BJ (cell line): ENCODE data around the gene FHL3. TPM values are rescaled to one million over a fixed set of nuclear protein-coding genes. Genes with fewer than 3 reads are reported as not detected.

ENCODE experiments used
- CTCF ChIA-PET: fragments of 350-600 bp; formaldehyde crosslinking; extraction: SDS; loops from one replicate; lab custom pipeline; 2021; ENCODE audit warnings: antibody characterized with exemption, inconsistent platforms; lab: Yijun Ruan, JAX
- POLR2A ChIA-PET: fragments of 300-600 bp; sonication (Branson Sonifier 250); formaldehyde crosslinking; extraction: SDS; loops from one replicate; lab custom pipeline; 2021; ENCODE audit warnings: antibody characterized with exemption; lab: Charles Lee
- DNase-seq: peaks from one replicate; pipeline ENCODE4 v3.0.0-alpha.2; 2011; ENCODE audit warnings: low read depth
- H3K27me3 ChIP-seq: 2 replicates; pipeline ENCODE4 v1.6.0; 2011; ENCODE audit warnings: low read length; ENCODE audit not compliant: control insufficient read depth, insufficient read depth
- H3K36me3 ChIP-seq: 2 replicates; pipeline ENCODE4 v1.5.1; 2011; ENCODE audit warnings: low read length; ENCODE audit not compliant: control insufficient read depth, insufficient read depth
- H3K4me3 ChIP-seq: 2 replicates; pipeline ENCODE4 v1.5.1; 2011; ENCODE audit warnings: low read depth, mild to moderate bottlenecking, control low read depth, low read length
- polyA plus RNA-seq: library from polyadenylated mRNA; depleted of rRNA; stranded (reverse); fragments of >200 nt; gene quantifications from 2 replicates; pipeline ENCODE4 v1.2.3, GENCODE V29; 2011
- TF ChIP-seq, protein P1 (sequence below): IDR thresholded peaks from 2 replicates; pipeline ENCODE4 v1.5.1; 2011; ENCODE audit warnings: low read depth, mild to moderate bottlenecking, control low read depth, inconsistent platforms, low read length, moderate library complexity; ENCODE audit not compliant: insufficient read depth

The FHL3 gene
- polyA plus RNA-seq, 1 experiment = 13.0 TPM

DNA sequence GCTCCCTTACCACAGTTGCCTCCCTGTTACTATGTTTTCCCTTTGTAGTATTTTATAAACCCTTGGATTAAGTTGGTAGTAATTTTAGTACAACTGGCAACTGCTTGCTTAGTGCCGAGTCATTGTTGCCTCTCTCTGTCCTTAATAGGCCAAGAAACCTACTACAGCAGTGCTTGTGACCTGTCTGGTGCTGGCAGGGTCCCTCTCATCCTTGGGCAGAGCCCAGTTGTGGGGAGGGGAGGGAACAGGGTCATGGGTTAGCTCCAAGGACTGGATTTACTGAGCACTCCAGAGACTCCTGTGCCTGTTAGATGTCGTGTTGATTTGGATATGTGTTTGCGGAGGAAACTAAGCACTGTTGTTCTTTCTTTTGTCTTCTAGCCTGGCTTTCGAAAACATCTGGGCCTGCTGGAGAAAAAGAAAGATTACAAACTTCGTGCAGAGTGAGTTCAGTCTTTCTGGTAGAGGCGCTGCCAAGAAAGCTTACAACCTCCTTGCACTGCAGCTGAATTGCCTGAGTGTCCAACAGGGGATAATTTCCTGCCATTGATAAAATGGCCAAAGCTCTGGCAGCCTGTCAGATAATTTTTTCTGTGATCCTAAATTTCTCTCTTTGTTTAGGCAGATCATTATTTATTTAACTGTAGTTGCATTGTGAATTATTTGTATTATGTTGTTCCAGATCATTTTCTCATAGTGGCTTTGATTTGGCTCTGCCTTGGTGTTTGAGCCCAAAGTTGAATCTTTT is 10.8 kb upstream of the FHL3 start:
- TF ChIP-seq, protein P1, sequence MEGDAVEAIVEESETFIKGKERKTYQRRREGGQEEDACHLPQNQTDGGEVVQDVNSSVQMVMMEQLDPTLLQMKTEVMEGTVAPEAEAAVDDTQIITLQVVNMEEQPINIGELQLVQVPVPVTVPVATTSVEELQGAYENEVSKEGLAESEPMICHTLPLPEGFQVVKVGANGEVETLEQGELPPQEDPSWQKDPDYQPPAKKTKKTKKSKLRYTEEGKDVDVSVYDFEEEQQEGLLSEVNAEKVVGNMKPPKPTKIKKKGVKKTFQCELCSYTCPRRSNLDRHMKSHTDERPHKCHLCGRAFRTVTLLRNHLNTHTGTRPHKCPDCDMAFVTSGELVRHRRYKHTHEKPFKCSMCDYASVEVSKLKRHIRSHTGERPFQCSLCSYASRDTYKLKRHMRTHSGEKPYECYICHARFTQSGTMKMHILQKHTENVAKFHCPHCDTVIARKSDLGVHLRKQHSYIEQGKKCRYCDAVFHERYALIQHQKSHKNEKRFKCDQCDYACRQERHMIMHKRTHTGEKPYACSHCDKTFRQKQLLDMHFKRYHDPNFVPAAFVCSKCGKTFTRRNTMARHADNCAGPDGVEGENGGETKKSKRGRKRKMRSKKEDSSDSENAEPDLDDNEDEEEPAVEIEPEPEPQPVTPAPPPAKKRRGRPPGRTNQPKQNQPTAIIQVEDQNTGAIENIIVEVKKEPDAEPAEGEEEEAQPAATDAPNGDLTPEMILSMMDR = no peak
- ChIA-PET CTCF (interaction anchor here (1.4 to 3.7 kb wide), 2 partner anchors 10 to 26 kb away, joined by 5 to 26 read pairs; partner anchors contain the start of gene SF3A3), POLR2A (no interaction called here)
- Histone ChIP-seq H3K36me3 (peaks cover 12% of the 10 kb centered on the region), H3K4me3 (no peak overlapping the region), H3K27me3 (no peaks in the 10 kb centered on the region)
- DNase-seq = no peak

DNA sequence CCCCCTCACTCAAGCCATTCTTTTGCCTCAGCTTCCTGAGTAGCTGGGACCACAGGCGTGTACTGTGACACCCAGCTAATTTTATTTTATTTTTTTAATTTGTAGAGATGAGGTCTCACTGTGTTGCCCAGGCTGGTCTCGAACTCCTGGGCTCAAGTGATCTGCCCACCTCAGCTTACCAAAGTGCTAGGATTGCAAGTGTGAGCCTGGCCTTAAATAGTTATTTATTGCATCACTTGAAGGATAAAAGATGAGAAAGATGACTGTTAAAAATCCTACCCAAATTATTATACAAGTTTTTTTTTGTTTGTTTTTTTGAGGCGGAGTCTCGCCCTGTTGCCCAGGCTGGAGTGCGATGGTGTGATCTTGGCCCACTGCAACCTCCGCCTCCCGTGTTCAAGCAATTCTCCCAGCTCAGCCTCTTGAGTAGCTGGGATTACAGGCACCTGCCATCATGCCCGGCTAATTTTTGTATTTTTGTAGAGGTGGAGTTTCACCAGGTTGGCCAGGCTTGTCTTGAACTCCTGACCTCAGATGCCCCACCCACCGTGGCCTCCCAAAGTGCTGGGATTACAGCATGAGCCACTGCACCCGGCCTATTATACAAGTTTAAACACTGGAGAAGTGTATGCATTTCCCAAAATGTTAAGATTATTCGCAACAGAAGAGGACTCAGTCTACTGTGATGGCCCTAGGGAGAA is 9.6 kb upstream of the FHL3 start:
- Histone ChIP-seq H3K27me3 (no peaks in the 10 kb centered on the region), H3K4me3 (no peak overlapping the region), H3K36me3 (peaks cover 11% of the 10 kb centered on the region)
- ChIA-PET CTCF (interaction anchor here (0.6 to 2.6 kb wide), 5 partner anchors 10 to 56 kb away, joined by 3 to 10 read pairs (median 3); no protein-coding TSS in a partner anchor), POLR2A (no interaction called here)
- TF ChIP-seq, protein P1 = no peak
- DNase-seq = no peak

DNA sequence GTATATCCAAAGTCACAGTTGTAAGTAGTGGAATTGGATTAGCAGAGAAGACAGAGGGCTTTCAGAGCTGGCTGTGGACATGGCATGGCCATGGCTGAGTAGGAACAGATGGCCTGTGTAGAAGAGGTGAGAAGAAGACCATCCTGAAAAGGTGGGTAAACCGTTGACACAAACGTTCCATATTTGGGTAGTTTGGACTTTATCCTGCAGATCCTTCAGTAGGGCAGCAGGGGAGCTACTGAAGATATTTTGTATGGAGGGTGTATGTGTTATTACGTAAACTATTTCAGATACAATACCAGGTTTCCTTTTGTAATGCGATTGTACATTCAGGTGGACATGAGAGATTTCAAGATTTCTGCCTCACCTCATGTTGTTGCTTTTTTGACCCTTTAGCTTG is 8.9 kb upstream of the FHL3 start:
- CTCF ChIA-PET = interaction anchor here (0.6 to 2.6 kb wide), 4 partner anchors 11 to 57 kb away, joined by 3 to 10 read pairs (median 3); no protein-coding TSS in a partner anchor
- Histone ChIP-seq H3K4me3 (no peak overlapping the region), H3K27me3 (no peaks in the 10 kb centered on the region), H3K36me3 (peaks cover 8% of the 10 kb centered on the region)
- TF ChIP-seq, protein P1 = peak; percentile 17; the same call in 1 of the 2 replicates
- DNase-seq = no peak
- POLR2A ChIA-PET = no interaction called here

DNA sequence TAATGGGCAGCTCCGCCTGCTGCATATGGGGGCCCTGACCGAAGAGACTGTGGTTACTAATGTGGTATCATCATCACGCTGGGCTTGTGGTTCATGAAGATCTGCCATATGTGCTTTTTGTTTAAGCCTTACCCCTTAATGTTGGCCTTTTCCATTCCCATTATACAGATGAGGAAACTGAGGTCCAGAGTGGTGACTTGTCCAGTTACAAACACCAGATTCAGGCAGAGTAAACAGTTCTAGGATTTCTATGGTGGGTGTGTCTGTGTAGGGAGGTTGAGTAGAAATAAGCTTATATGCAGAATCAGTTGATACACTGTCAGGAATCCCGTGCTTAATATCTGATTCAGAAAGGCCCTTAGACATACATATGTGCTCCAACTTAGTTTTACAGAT is 7.9 kb upstream of the FHL3 start:
- ChIA-PET CTCF (interaction anchor here (1.1 to 2.6 kb wide), 4 partner anchors 17 to 822 kb away, joined by 3 to 10 read pairs (median 4); no protein-coding TSS in a partner anchor), POLR2A (interaction anchor here (1.0 kb wide), 1 partner anchor 16 kb away, joined by 3 read pairs; no protein-coding TSS in a partner anchor)
- TF ChIP-seq, protein P1 = no peak
- Histone ChIP-seq H3K4me3 (peak overlapping the region; percentile 80), H3K36me3 (peaks cover 8% of the 10 kb centered on the region), H3K27me3 (no peaks in the 10 kb centered on the region)
- DNase-seq = no peak
